Hepatocyte (in vitro differentiated cells): Measurements from ENCODE around the gene SAPCD2. TPM values are rescaled to one million over a fixed set of nuclear protein-coding genes. Genes with fewer than 3 reads are reported as not detected.
A peak's percentile ranks its signal among the peaks of the same experiment; 100 is the strongest.

ENCODE experiments used
- DNase-seq: peaks from one replicate; pipeline ENCODE4 v3.0.0-alpha.2; 2016; ENCODE audit warnings: low spot score
- H2AFZ ChIP-seq: fragments of 200-600 bp; sonication (generic); 2 replicates; pipeline ENCODE4 v1.6.0; 2016; ENCODE audit warnings: antibody characterized with exemption, mild to moderate bottlenecking
- H3K27ac ChIP-seq: fragments of 200-600 bp; sonication (generic); 2 replicates; pipeline ENCODE4 v1.5.1; 2016; ENCODE audit warnings: mild to moderate bottlenecking
- H3K27me3 ChIP-seq: fragments of 200-600 bp; sonication (generic); 2 replicates; pipeline ENCODE4 v1.6.1; 2016
- H3K36me3 ChIP-seq: fragments of 200-600 bp; sonication (generic); replicated peaks from 2 replicates; pipeline ENCODE4 v1.5.1; 2016; ENCODE audit warnings: low read depth; ENCODE audit not compliant: insufficient read depth
- H3K4me1 ChIP-seq: fragments of 200-600 bp; sonication (generic); 2 replicates; pipeline ENCODE4 v1.5.1; 2016; ENCODE audit warnings: mild to moderate bottlenecking, moderate library complexity; ENCODE audit not compliant: insufficient read depth
- H3K4me2 ChIP-seq: fragments of 200-600 bp; sonication (generic); 2 replicates; pipeline ENCODE4 v1.6.0; 2016
- H3K4me3 ChIP-seq: fragments of 200-600 bp; sonication (generic); 2 replicates; pipeline ENCODE4 v1.5.1; 2016; ENCODE audit warnings: mild to moderate bottlenecking
- H3K79me2 ChIP-seq: fragments of 200-600 bp; sonication (generic); 2 replicates; pipeline ENCODE4 v1.6.0; 2017; ENCODE audit warnings: mild to moderate bottlenecking
- H3K9me2 ChIP-seq: fragments of 200-600 bp; sonication (generic); replicated peaks from 2 replicates; pipeline ENCODE4 v1.6.0; 2017; ENCODE audit warnings: mild to moderate bottlenecking; ENCODE audit not compliant: insufficient read depth
- H3K9me3 ChIP-seq: fragments of 200-600 bp; sonication (generic); 2 replicates; pipeline ENCODE4 v1.5.1; 2016; ENCODE audit warnings: low read depth, mild to moderate bottlenecking
- H4K20me1 ChIP-seq: fragments of 200-600 bp; sonication (generic); 2 replicates; pipeline ENCODE4 v1.6.0; 2016; ENCODE audit warnings: mild to moderate bottlenecking; ENCODE audit not compliant: insufficient read depth, poor library complexity, severe bottlenecking
- CTCF ChIP-seq: fragments of 200-600 bp; sonication (generic); IDR thresholded peaks from 2 replicates; pipeline ENCODE4 v1.5.1; 2016; ENCODE audit warnings: antibody characterized with exemption, mild to moderate bottlenecking; ENCODE audit not compliant: poor library complexity
- EZH2 ChIP-seq: fragments of 200-600 bp; sonication (generic); IDR thresholded peaks from 2 replicates; pipeline ENCODE4 v1.6.1; 2016; ENCODE audit warnings: antibody characterized with exemption, mild to moderate bottlenecking, borderline replicate concordance
- EZH2phosphoT487 ChIP-seq: fragments of 200-600 bp; sonication (generic); IDR thresholded peaks from one replicate; pipeline ENCODE4 v1.6.1; 2018; ENCODE audit warnings: antibody characterized with exemption, mild to moderate bottlenecking, low read depth, moderate library complexity; ENCODE audit not compliant: unreplicated experiment, severe bottlenecking
- WGBS: methylation state at CpG from one replicate; pipeline ENCODE4 v1.1.6; 2016; ENCODE audit warnings: low lambda C conversion rate; ENCODE audit errors: missing lambda C conversion rate; 5-methylcytosine and 5-hydroxymethylcytosine counted together
- polyA plus RNA-seq: library from polyadenylated mRNA; unstranded; fragments of >200 nt; fragmentation: Nextera tagmentation; extraction: Ambion mirVana; gene quantifications from 2 replicates; pipeline ENCODE4 v1.2.1, GENCODE V29; 2016
- total RNA-seq: library from RNA; depleted of rRNA; stranded (reverse); fragments of >200 nt; gene quantifications from 2 replicates; pipeline ENCODE4 v1.2.3, GENCODE V29; 2014

SAPCD2 gene
- total and polyA plus RNA-seq, 2 experiments from 2014 or later, result 4.8 to 7.5 TPM

- DNase-seq, result no peak
- Histone ChIP-seq H3K27me3 (no peaks in the 10 kb centered on the region), H3K27ac (peak overlapping the region; percentile 83), H3K4me3 (peak overlapping the region; percentile 37), H3K4me2 (peak overlapping the region; percentile 86), H4K20me1 (no peaks in the 10 kb centered on the region), H2AFZ (peak overlapping the region; percentile 52), H3K79me2 (peaks cover 23% of the 10 kb centered on the region), H3K9me3 (no peaks in the 10 kb centered on the region), H3K9me2 (no peaks in the 10 kb centered on the region), H3K4me1 (peaks cover 17% of the 10 kb centered on the region), H3K36me3 (no peaks in the 10 kb centered on the region)
- 10% methylated on average over 22 of the region's 22 CpGs for WGBS
- TF ChIP-seq EZH2phosphoT487 (no peak), CTCF (no peak), EZH2 (no peak)
Observed at GRCh38 chr9:137087409-137087925, 17.1 kb upstream of the SAPCD2 start.

DNA sequence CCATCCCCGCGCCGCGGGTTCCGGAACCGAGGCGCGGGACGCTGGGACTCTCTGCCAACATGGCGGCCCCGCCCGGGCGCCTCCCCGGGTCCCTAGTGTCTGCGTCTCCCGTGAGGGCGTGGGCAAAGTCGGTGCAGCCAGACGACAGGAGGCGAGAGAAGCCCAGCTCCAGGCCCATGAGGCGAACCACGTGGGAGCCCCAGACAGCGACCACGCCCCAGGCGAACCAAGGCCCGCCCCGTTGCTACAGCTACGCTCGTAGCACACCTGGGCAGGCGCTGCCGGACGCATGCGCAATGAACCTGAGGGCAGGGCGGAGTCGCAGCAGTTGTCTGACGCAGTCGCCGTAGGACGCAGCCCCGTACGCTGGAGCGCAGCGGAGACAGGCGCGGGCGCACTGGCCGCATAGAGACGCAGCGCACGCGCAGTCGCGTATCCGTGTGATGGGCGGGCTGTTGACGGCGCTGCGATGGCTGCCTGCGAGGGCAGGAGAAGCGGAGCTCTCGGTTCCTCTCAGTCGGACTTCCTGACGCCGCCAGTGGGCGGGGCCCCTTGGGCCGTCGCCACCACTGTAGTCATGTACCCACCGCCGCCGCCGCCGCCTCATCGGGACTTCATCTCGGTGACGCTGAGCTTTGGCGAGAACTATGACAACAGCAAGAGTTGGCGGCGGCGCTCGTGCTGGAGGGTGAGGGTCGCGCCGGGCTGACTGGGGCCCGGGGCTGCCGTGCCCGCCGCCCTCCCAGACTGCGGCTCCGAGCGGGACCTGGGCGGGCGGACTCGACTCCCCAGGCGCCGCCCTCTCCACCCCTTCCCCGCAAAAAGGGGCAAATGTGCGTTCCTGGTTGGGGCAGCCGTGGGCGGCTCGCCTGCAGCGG, 16.4 kb upstream of the SAPCD2 start, which contains the start of gene MAN1B1:
TSS of gene MAN1B1 (plus strand) at position 455 of the 878 bp plus-strand sequence. CDS start at position 470, 15 bp downstream.
- H3K4me1 ChIP-seq, result peaks cover 17% of the 10 kb centered on the region

GRCh38 chr9:137085920-137086530, 15.7 kb upstream of the SAPCD2 start:
- peak; percentile 55 for DNase-seq
- H2AFZ ChIP-seq, result peak overlapping the region; percentile 28
- H3K9me2 ChIP-seq, result no peaks in the 10 kb centered on the region
- peak overlapping the region; percentile 88 for H3K27ac ChIP-seq
- no peak for TF ChIP-seq EZH2phosphoT487
- no peak for TF ChIP-seq EZH2
- no peak for TF ChIP-seq CTCF
- peaks cover 4% of the 10 kb centered on the region for H4K20me1 ChIP-seq
- peak overlapping the region; percentile 86 for H3K4me2 ChIP-seq
- peaks cover 20% of the 10 kb centered on the region for H3K79me2 ChIP-seq
- H3K4me3 ChIP-seq, result peak overlapping the region; percentile 34
- no peaks in the 10 kb centered on the region for H3K27me3 ChIP-seq
- WGBS, result 6% methylated on average over 25 of the region's 58 CpGs
- H3K36me3 ChIP-seq, result no peaks in the 10 kb centered on the region
- no peaks in the 10 kb centered on the region for H3K9me3 ChIP-seq
- peaks cover 17% of the 10 kb centered on the region for H3K4me1 ChIP-seq

More for the DNA sequence above, 16.4 kb upstream of the SAPCD2 start, which contains the start of gene MAN1B1:
- Histone ChIP-seq H3K4me3 (peak within 1 kb of the TSS; percentile 37), H3K4me2 (peak within 1 kb of the TSS; percentile 86), H3K36me3 (no peaks in the 10 kb centered on the region), H3K9me3 (no peaks in the 10 kb centered on the region), H3K27ac (peak within 1 kb of the TSS; percentile 88), H3K27me3 (no peaks in the 10 kb centered on the region), H3K9me2 (no peaks in the 10 kb centered on the region), H4K20me1 (peaks cover 2% of the 10 kb centered on the region), H3K79me2 (peaks cover 20% of the 10 kb centered on the region), H2AFZ (peak within 1 kb of the TSS; percentile 52)
- WGBS, result under 1% methylated on average over 79 of the region's 101 CpGs
- DNase-seq, result peak; percentile 100
- TF ChIP-seq EZH2phosphoT487, result no peak
- no peak for TF ChIP-seq EZH2
- TF ChIP-seq CTCF, result no peak
